Neural progenitor cell (in vitro differentiated cells): ENCODE data around the gene MAGEE2. TPM values are rescaled to one million over a fixed set of nuclear protein-coding genes. Genes with fewer than 3 reads are reported as not detected.

Experiments
- DNase-seq: peaks from one replicate; pipeline ENCODE4 v3.0.0-alpha.2; 2016; ENCODE audit warnings: low spot score
- H2AFZ ChIP-seq: fragments of 200-600 bp; sonication (generic); replicated peaks from 2 replicates; pipeline ENCODE4 v1.6.1; 2016; ENCODE audit warnings: antibody characterized with exemption
- H3F3A ChIP-seq: fragments of 200-600 bp; sonication (generic); 2 replicates; pipeline ENCODE4 v1.6.1; 2016; ENCODE audit warnings: antibody characterized with exemption, low read depth
- H3K27ac ChIP-seq: fragments of 200-600 bp; sonication (generic); 2 replicates; pipeline ENCODE4 v1.5.1; 2016; ENCODE audit warnings: mild to moderate bottlenecking
- H3K27me3 ChIP-seq: fragments of 200-600 bp; sonication (generic); 2 replicates; pipeline ENCODE4 v1.6.1; 2016; ENCODE audit warnings: mild to moderate bottlenecking, moderate library complexity
- H3K36me3 ChIP-seq: fragments of 200-600 bp; sonication (generic); 2 replicates; pipeline ENCODE4 v1.5.1; 2016
- H3K4me1 ChIP-seq: fragments of 200-600 bp; sonication (generic); 2 replicates; pipeline ENCODE4 v1.6.1; 2016; ENCODE audit warnings: mixed run types
- H3K4me2 ChIP-seq: fragments of 200-600 bp; sonication (generic); 2 replicates; pipeline ENCODE4 v1.6.1; 2016
- H3K4me3 ChIP-seq: fragments of 200-600 bp; sonication (generic); 2 replicates; pipeline ENCODE4 v1.5.1; 2016
- H3K79me2 ChIP-seq: fragments of 200-600 bp; sonication (generic); 2 replicates; pipeline ENCODE4 v1.6.1; 2016; ENCODE audit warnings: low read depth
- H3K9ac ChIP-seq: fragments of 200-600 bp; sonication (generic); 2 replicates; pipeline ENCODE4 v1.6.1; 2016
- H3K9me3 ChIP-seq: fragments of 200-600 bp; sonication (generic); 2 replicates; pipeline ENCODE4 v1.5.1; 2016; ENCODE audit warnings: low read depth
- H4K20me1 ChIP-seq: fragments of 200-600 bp; sonication (generic); 2 replicates; pipeline ENCODE4 v1.6.1; 2016; ENCODE audit warnings: low read depth
- H3K27ac Mint-ChIP-seq: 3 replicates; pipeline ENCODE4 v1.8.0; 2021; ENCODE audit warnings: mixed read lengths
- H3K27me3 Mint-ChIP-seq: 2 replicates; pipeline ENCODE4 v1.8.0; 2022; ENCODE audit warnings: low read depth, mild to moderate bottlenecking, inconsistent platforms, moderate library complexity, mixed read lengths; ENCODE audit not compliant: insufficient read depth
- H3K36me3 Mint-ChIP-seq: 3 replicates; pipeline ENCODE4 v1.8.0; 2021; ENCODE audit warnings: mixed read lengths
- H3K4me1 Mint-ChIP-seq: 3 replicates; pipeline ENCODE4 v1.8.0; 2021; ENCODE audit warnings: mixed read lengths
- H3K4me3 Mint-ChIP-seq: 3 replicates; pipeline ENCODE4 v1.8.0; 2021; ENCODE audit warnings: mild to moderate bottlenecking, moderate library complexity, mixed read lengths
- H3K9me3 Mint-ChIP-seq: 3 replicates; pipeline ENCODE4 v1.8.0; 2020; ENCODE audit warnings: mixed read lengths
- EZH2 ChIP-seq: fragments of 200-600 bp; sonication (generic); IDR thresholded peaks from 2 replicates; pipeline ENCODE4 v1.6.1; 2017; ENCODE audit warnings: antibody characterized with exemption, mild to moderate bottlenecking, moderate library complexity
- EZH2phosphoT487 ChIP-seq: fragments of 200-600 bp; sonication (generic); IDR thresholded peaks from 2 replicates; pipeline ENCODE4 v1.6.1; 2017; ENCODE audit warnings: antibody characterized with exemption
- total RNA-seq: library from RNA; depleted of rRNA; stranded (reverse); fragments of >200 nt; gene quantifications from 2 replicates; pipeline ENCODE4 v1.2.3, GENCODE V29; 2015; ENCODE audit warnings: low replicate concordance
- TF ChIP-seq, protein P1 (sequence below): fragments of 200-600 bp; sonication (generic); IDR thresholded peaks from 2 replicates; pipeline ENCODE4 v1.5.1; 2017; ENCODE audit warnings: antibody characterized with exemption, mild to moderate bottlenecking

Gene MAGEE2
- total RNA-seq, 1 donor from 2014 or later = not detected

- Mint-ChIP-seq H3K36me3 (peaks cover 9% of the 10 kb centered on the region), H3K27me3 (no peaks in the 10 kb centered on the region), H3K27ac (no peak overlapping the region), H3K4me1 (peaks cover 13% of the 10 kb centered on the region), H3K4me3 (peak overlapping the region; percentile 64), H3K9me3 (peaks cover 31% of the 10 kb centered on the region)
- no peak overlapping the region for H3K27ac ChIP-seq
- H3K9me3 ChIP-seq = peaks cover 29% of the 10 kb centered on the region
- H3F3A ChIP-seq = no peaks in the 10 kb centered on the region
- no peak for DNase-seq
- no peak overlapping the region for H3K4me3 ChIP-seq
- no peaks in the 10 kb centered on the region for H3K79me2 ChIP-seq
- no peak overlapping the region for H3K9ac ChIP-seq
- TF ChIP-seq, protein P1, sequence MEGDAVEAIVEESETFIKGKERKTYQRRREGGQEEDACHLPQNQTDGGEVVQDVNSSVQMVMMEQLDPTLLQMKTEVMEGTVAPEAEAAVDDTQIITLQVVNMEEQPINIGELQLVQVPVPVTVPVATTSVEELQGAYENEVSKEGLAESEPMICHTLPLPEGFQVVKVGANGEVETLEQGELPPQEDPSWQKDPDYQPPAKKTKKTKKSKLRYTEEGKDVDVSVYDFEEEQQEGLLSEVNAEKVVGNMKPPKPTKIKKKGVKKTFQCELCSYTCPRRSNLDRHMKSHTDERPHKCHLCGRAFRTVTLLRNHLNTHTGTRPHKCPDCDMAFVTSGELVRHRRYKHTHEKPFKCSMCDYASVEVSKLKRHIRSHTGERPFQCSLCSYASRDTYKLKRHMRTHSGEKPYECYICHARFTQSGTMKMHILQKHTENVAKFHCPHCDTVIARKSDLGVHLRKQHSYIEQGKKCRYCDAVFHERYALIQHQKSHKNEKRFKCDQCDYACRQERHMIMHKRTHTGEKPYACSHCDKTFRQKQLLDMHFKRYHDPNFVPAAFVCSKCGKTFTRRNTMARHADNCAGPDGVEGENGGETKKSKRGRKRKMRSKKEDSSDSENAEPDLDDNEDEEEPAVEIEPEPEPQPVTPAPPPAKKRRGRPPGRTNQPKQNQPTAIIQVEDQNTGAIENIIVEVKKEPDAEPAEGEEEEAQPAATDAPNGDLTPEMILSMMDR = no peak
- TF ChIP-seq EZH2 (no peak), EZH2phosphoT487 (no peak)
- H2AFZ ChIP-seq = no peak overlapping the region
- no peak overlapping the region for H3K4me2 ChIP-seq
- H4K20me1 ChIP-seq = no peaks in the 10 kb centered on the region
- H3K4me1 ChIP-seq = peaks cover 3% of the 10 kb centered on the region
- H3K36me3 ChIP-seq = no peaks in the 10 kb centered on the region
- no peaks in the 10 kb centered on the region for H3K27me3 ChIP-seq
These were observed 36.6 kb downstream of the MAGEE2 start for GRCh38 chrX:75748431-75748830.

- H3K4me1 Mint-ChIP-seq = peaks cover 13% of the 10 kb centered on the region
- peaks cover 44% of the 10 kb centered on the region for H3K9me3 Mint-ChIP-seq
- Histone ChIP-seq H2AFZ (peak overlapping the region; percentile 82), H3K27ac (no peak overlapping the region), H3K27me3 (no peaks in the 10 kb centered on the region), H3F3A (no peaks in the 10 kb centered on the region), H3K9ac (no peak overlapping the region), H3K4me3 (peak overlapping the region; percentile 51), H3K4me2 (peak overlapping the region; percentile 79), H3K4me1 (peaks cover 3% of the 10 kb centered on the region), H4K20me1 (no peaks in the 10 kb centered on the region), H3K9me3 (peaks cover 29% of the 10 kb centered on the region), H3K36me3 (peaks cover 2% of the 10 kb centered on the region), H3K79me2 (no peaks in the 10 kb centered on the region)
- H3K27ac Mint-ChIP-seq = no peak overlapping the region
- DNase-seq = peak; percentile 66
- TF ChIP-seq, protein P1 = no peak
- peak overlapping the region; percentile 84 for H3K4me3 Mint-ChIP-seq
- H3K36me3 Mint-ChIP-seq = peaks cover 9% of the 10 kb centered on the region
- H3K27me3 Mint-ChIP-seq = no peaks in the 10 kb centered on the region
These were observed 38.0 kb downstream of the MAGEE2 start for GRCh38 chrX:75746891-75747639.
